Activated T-helper 1 cell treated with anti-CD3 and anti-CD28 coated beads, Interleukin-12 subunit alpha, Interleukin-12 subunit beta, Interleukin-2, Interleukin-4 antibody, amounts not matched to agents 30 ng/mL and 10 ng/mL and 1 ng/mL, durations not matched to agents 14 hours and 24 hours and 36 hours (primary cell): ENCODE measurements around the gene STAT1. TPM values are rescaled to one million over a fixed set of nuclear protein-coding genes. Genes with fewer than 3 reads are reported as not detected.
A peak's percentile ranks its signal among the peaks of the same experiment; 100 is the strongest.
"Not testable (repeated sequence)": the region's sequence is repeated elsewhere in the genome, so short reads cannot be mapped to it uniquely, and the experiment has no call there.

Experiments
- DNase-seq: peaks from one replicate; pipeline ENCODE4 v3.0.0; 2021; ENCODE audit warnings: low spot score
- H3K27ac Mint-ChIP-seq: one replicate; pipeline ENCODE4 v1.8.0; 2021; ENCODE audit warnings: mild to moderate bottlenecking, mixed read lengths
- H3K27me3 Mint-ChIP-seq: one replicate; pipeline ENCODE4 v1.8.0; 2022; ENCODE audit warnings: mild to moderate bottlenecking, moderate library complexity, mixed read lengths; ENCODE audit not compliant: insufficient read depth
- H3K36me3 Mint-ChIP-seq: one replicate; pipeline ENCODE4 v1.8.0; 2021; ENCODE audit warnings: low read depth, mixed read lengths
- H3K4me1 Mint-ChIP-seq: one replicate; pipeline ENCODE4 v1.8.0; 2021; ENCODE audit warnings: low read depth, mixed read lengths
- H3K4me3 Mint-ChIP-seq: one replicate; pipeline ENCODE4 v1.8.0; 2021; ENCODE audit warnings: mild to moderate bottlenecking, moderate library complexity, mixed read lengths
- H3K9me3 Mint-ChIP-seq: one replicate; pipeline ENCODE4 v1.8.0; 2021; ENCODE audit warnings: mixed read lengths
- intact Hi-C: fragments of 100-400 bp; cut with micrococcal nuclease; formaldehyde crosslinking; loops from one replicate; pipeline ENCODE4 v1.15.1; 2024
- total RNA-seq: library from RNA; stranded (reverse); gene quantifications from 2 replicates; pipeline ENCODE4 v1.2.3, GENCODE V29; 2022

The STAT1 gene
- total RNA-seq, 1 donor from 2014 or later = 129 TPM

GRCh38 chr2:190973726-190974628 lies 40.0 kb downstream of the STAT1 start:
- peak overlapping the region; percentile 63 for H3K27ac Mint-ChIP-seq

GRCh38 chr2:190973262-190973661 lies 40.7 kb downstream of the STAT1 start:
- Mint-ChIP-seq H3K27ac (peak overlapping the region; percentile 63), H3K4me1 (peaks cover 43% of the 10 kb centered on the region)
- intact Hi-C loops = no loop called here

More at GRCh38 chr2:190973726-190974628, 40.0 kb downstream of the STAT1 start:
- Mint-ChIP-seq H3K27me3 (no peaks in the 10 kb centered on the region), H3K36me3 (peaks cover 80% of the 10 kb centered on the region), H3K4me1 (peaks cover 47% of the 10 kb centered on the region), H3K9me3 (no peaks in the 10 kb centered on the region), H3K4me3 (no peak overlapping the region)
- no peak for DNase-seq
- intact Hi-C loops = no loop called here

GRCh38 chr2:190972846-190973245 lies 41.1 kb downstream of the STAT1 start:
- intact Hi-C loops = no loop called here
- Mint-ChIP-seq H3K27me3 (no peaks in the 10 kb centered on the region), H3K4me3 (no peak overlapping the region)

More at GRCh38 chr2:190973262-190973661, 40.7 kb downstream of the STAT1 start:
- DNase-seq = no peak
- Mint-ChIP-seq H3K9me3 (no peaks in the 10 kb centered on the region), H3K36me3 (peaks cover 74% of the 10 kb centered on the region), H3K27me3 (no peaks in the 10 kb centered on the region), H3K4me3 (no peak overlapping the region)

GRCh38 chr2:190972213-190972612 lies 41.8 kb downstream of the STAT1 start:
- peaks cover 43% of the 10 kb centered on the region for H3K4me1 Mint-ChIP-seq
- H3K36me3 Mint-ChIP-seq = peaks cover 70% of the 10 kb centered on the region
- no peak overlapping the region for H3K27ac Mint-ChIP-seq
- H3K27me3 Mint-ChIP-seq = no peaks in the 10 kb centered on the region
- H3K4me3 Mint-ChIP-seq = no peak overlapping the region
- no peak for DNase-seq
- intact Hi-C loops = no loop called here
- no peaks in the 10 kb centered on the region for H3K9me3 Mint-ChIP-seq

More at GRCh38 chr2:190972846-190973245, 41.1 kb downstream of the STAT1 start:
- H3K4me1 Mint-ChIP-seq = peaks cover 43% of the 10 kb centered on the region
- H3K9me3 Mint-ChIP-seq = no peaks in the 10 kb centered on the region
- no peak for DNase-seq
- H3K36me3 Mint-ChIP-seq = peaks cover 74% of the 10 kb centered on the region
- peak overlapping the region; percentile 34 for H3K27ac Mint-ChIP-seq

GRCh38 chr2:190970873-190971506 lies 43.0 kb downstream of the STAT1 start:
- intact Hi-C loops = loop anchor here (2.0 kb wide), 1 partner anchor 40 kb away; no protein-coding TSS in a partner anchor
- Mint-ChIP-seq H3K36me3 (peaks cover 67% of the 10 kb centered on the region), H3K27ac (peak overlapping the region; percentile 57), H3K9me3 (no peaks in the 10 kb centered on the region), H3K4me3 (no peak overlapping the region), H3K27me3 (no peaks in the 10 kb centered on the region), H3K4me1 (peaks cover 48% of the 10 kb centered on the region)
- no peak for DNase-seq

- Mint-ChIP-seq H3K4me3 (no peak overlapping the region), H3K36me3 (peaks cover 62% of the 10 kb centered on the region), H3K4me1 (peaks cover 50% of the 10 kb centered on the region), H3K27me3 (no peaks in the 10 kb centered on the region), H3K9me3 (no peaks in the 10 kb centered on the region), H3K27ac (peak overlapping the region; percentile 57)
- intact Hi-C loops = loop anchor here (2.0 kb wide), 1 partner anchor 39 kb away; no protein-coding TSS in a partner anchor
- DNase-seq = no peak
Observed at GRCh38 chr2:190970160-190970559, 43.8 kb downstream of the STAT1 start.

GRCh38 chr2:190968522-190968921 lies 45.4 kb downstream of the STAT1 start:
- Mint-ChIP-seq H3K27me3 (no peaks in the 10 kb centered on the region), H3K9me3 (no peaks in the 10 kb centered on the region), H3K4me3 (no peak overlapping the region), H3K36me3 (peaks cover 60% of the 10 kb centered on the region), H3K4me1 (peaks cover 50% of the 10 kb centered on the region), H3K27ac (no peak overlapping the region)
- intact Hi-C loops = loop anchor here (2.0 to 5.0 kb wide), 2 partner anchors 16 to 34 kb away; no protein-coding TSS in a partner anchor
- no peak for DNase-seq

GRCh38 chr2:190965580-190966222 lies 48.3 kb downstream of the STAT1 start:
- no peak overlapping the region for H3K4me3 Mint-ChIP-seq
- no peak for DNase-seq
- H3K9me3 Mint-ChIP-seq = no peaks in the 10 kb centered on the region
- H3K4me1 Mint-ChIP-seq = peaks cover 48% of the 10 kb centered on the region
- no peaks in the 10 kb centered on the region for H3K27me3 Mint-ChIP-seq
- intact Hi-C loops = loop anchor here (5.0 kb wide), 1 partner anchor 37 kb away; no protein-coding TSS in a partner anchor
- peaks cover 61% of the 10 kb centered on the region for H3K36me3 Mint-ChIP-seq
- H3K27ac Mint-ChIP-seq = peak overlapping the region; percentile 18

GRCh38 chr2:190964170-190964795 lies 49.7 kb downstream of the STAT1 start:
- no peaks in the 10 kb centered on the region for H3K9me3 Mint-ChIP-seq
- no peaks in the 10 kb centered on the region for H3K27me3 Mint-ChIP-seq
- intact Hi-C loops = no loop called here
- H3K27ac Mint-ChIP-seq = peak overlapping the region; percentile 81
- DNase-seq = no peak
- H3K4me1 Mint-ChIP-seq = peaks cover 35% of the 10 kb centered on the region
- no peak overlapping the region for H3K4me3 Mint-ChIP-seq
- H3K36me3 Mint-ChIP-seq = peaks cover 53% of the 10 kb centered on the region

GRCh38 chr2:190963088-190963487 lies 50.9 kb downstream of the STAT1 start:
- H3K4me1 Mint-ChIP-seq = peaks cover 27% of the 10 kb centered on the region
- H3K9me3 Mint-ChIP-seq = peaks cover 3% of the 10 kb centered on the region
- H3K27ac Mint-ChIP-seq = no peak overlapping the region
- no peak for DNase-seq
- peaks cover 55% of the 10 kb centered on the region for H3K36me3 Mint-ChIP-seq
- intact Hi-C loops = no loop called here
- no peak overlapping the region for H3K4me3 Mint-ChIP-seq
- no peaks in the 10 kb centered on the region for H3K27me3 Mint-ChIP-seq

- peaks cover 20% of the 10 kb centered on the region for H3K4me1 Mint-ChIP-seq
- peaks cover 51% of the 10 kb centered on the region for H3K36me3 Mint-ChIP-seq
- peak overlapping the region; percentile 40 for H3K27ac Mint-ChIP-seq
- intact Hi-C loops = no loop called here
- no peaks in the 10 kb centered on the region for H3K27me3 Mint-ChIP-seq
- no peak for DNase-seq
- peaks cover 5% of the 10 kb centered on the region for H3K9me3 Mint-ChIP-seq
- no peak overlapping the region for H3K4me3 Mint-ChIP-seq
Observed at GRCh38 chr2:190961918-190962487, 52.0 kb downstream of the STAT1 start.

- Mint-ChIP-seq H3K36me3 (peaks cover 50% of the 10 kb centered on the region), H3K4me1 (peaks cover 15% of the 10 kb centered on the region), H3K9me3 (peaks cover 12% of the 10 kb centered on the region)
- intact Hi-C loops, DNase-seq, H3K27ac Mint-ChIP-seq, H3K4me3 Mint-ChIP-seq, H3K27me3 Mint-ChIP-seq: not testable (repeated sequence)
Observed at GRCh38 chr2:190961117-190961516, 52.9 kb downstream of the STAT1 start.
